ENCODE results near the gene CENATAC.

DNA sequence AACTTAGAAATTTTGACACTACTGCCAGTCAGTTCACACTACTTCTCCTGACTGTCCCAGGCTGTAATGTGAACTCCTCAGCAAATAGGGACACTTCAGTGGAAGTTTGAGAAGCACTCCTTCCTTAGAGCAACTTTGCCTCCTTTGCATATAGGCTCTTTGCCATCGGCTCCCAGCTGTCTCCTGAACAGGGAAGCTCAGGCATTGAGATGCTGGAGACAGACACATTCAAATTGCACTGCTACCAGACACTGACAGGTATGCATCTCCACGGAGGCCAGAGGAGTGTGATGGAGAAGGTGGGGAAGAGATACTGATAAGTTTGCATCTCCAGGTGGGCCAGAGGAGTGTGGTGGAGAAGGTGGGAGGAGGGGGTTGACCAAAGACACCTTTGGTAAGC, 22.1 kb downstream of the CENATAC start:
- no peak for TF ChIP-seq POLR2A (IDR thresholded peaks at IDR 0.05)
- TF ChIP-seq, protein P1, sequence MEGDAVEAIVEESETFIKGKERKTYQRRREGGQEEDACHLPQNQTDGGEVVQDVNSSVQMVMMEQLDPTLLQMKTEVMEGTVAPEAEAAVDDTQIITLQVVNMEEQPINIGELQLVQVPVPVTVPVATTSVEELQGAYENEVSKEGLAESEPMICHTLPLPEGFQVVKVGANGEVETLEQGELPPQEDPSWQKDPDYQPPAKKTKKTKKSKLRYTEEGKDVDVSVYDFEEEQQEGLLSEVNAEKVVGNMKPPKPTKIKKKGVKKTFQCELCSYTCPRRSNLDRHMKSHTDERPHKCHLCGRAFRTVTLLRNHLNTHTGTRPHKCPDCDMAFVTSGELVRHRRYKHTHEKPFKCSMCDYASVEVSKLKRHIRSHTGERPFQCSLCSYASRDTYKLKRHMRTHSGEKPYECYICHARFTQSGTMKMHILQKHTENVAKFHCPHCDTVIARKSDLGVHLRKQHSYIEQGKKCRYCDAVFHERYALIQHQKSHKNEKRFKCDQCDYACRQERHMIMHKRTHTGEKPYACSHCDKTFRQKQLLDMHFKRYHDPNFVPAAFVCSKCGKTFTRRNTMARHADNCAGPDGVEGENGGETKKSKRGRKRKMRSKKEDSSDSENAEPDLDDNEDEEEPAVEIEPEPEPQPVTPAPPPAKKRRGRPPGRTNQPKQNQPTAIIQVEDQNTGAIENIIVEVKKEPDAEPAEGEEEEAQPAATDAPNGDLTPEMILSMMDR (IDR thresholded peaks at IDR 0.05), result no peak

Data from thyroid gland (tissue), 4 donors.